ENCODE data around the gene OR10R2.
"Not testable (repeated sequence)": the region's sequence is repeated elsewhere in the genome, so short reads cannot be mapped to it uniquely, and the experiment has no call there.

Gene OR10R2, protein sequence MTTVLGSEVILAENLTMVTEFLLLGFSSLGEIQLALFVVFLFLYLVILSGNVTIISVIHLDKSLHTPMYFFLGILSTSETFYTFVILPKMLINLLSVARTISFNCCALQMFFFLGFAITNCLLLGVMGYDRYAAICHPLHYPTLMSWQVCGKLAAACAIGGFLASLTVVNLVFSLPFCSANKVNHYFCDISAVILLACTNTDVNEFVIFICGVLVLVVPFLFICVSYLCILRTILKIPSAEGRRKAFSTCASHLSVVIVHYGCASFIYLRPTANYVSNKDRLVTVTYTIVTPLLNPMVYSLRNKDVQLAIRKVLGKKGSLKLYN

DNA sequence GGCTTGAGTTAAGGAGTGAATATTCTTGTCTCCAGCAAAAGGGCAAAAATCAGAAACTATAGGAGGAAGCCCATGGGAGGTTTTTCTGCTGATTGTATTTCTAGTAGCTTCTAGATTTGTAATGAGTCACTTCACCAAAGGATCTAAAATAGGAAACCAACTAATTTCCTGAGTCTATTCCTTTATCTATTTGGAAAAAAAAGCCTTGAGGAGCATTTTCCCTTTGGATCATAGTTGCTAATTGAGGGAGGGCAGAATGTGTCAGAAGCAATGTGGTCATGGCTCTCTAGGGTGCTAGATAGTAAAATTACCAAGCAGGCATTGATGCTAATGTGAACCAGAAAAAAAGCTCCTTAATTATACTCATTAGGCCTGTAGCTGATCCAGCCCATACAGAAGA lies at the start of gene OR10R2:
OR10R2 (plus strand) TSS at position 301 of the 400 bp plus-strand sequence. CDS start 106 bp downstream, outside the sequence.
- DNase-seq: no peak

DNA sequence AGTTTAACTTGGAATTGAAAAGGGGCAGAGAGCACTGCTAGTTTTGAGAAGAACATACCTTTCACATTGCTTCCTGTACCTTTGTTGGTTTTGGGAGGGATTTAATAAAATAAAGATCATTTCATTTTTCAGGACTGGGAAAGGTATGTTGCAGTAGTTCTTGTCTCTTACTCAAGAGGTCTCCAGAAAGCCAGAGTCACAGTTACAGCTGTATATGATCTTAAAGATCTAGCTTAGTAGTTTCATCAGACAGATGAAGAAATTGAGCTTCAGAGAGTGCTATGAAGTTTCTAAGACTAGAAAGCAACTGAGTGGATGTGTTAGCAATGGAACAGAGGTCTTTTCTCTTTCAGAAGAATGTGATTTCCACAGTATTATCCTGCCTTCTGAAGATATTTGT lies 47.0 kb upstream of the OR10R2 start:
- no peak for DNase-seq

DNA sequence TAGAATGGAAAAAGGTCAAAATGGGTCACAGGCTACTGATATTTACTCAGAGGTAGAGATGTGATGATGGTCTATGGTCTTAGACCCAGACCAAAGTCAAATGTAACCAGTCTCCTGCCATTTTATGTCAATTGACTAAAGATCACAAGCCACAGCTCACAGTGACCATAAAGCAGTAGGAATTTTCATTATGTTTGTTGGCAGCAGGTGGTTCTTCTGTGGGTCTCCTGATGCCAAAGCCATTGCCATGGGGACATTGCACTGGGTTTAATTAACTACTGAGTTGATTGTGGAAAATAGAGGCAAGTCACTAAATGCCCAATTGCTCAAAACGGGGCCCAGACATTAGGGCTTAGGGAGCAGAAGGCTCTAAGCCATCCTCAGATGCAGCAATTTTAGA lies 45.9 kb upstream of the OR10R2 start, which contains the start of gene OR10K2:
OR10K2 (minus strand) TSS at position 101 of the 400 bp plus-strand sequence. CDS start 5,371 bp downstream, outside the sequence.
- DNase-seq: no peak

DNA sequence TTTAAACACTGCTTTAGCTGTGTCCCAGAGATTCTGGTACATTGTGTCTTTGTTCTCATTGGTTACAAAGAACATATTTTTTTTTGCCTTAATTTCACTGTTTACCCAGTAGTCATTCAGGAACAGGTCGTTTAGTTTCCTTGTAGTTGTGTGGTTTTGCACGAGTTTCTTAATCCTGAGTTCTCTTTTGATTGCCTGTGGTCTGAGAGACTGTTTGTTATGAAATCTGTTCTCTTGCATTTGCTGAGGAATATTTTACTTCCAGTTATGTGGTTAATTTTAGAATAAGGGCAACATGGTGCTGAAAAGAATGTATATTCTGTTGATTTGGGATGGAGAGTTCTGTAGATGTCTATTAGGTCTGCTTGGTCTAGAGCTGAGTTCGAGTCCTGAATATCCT lies 41.9 kb upstream of the OR10R2 start:
- not testable (repeated sequence) for DNase-seq

DNA sequence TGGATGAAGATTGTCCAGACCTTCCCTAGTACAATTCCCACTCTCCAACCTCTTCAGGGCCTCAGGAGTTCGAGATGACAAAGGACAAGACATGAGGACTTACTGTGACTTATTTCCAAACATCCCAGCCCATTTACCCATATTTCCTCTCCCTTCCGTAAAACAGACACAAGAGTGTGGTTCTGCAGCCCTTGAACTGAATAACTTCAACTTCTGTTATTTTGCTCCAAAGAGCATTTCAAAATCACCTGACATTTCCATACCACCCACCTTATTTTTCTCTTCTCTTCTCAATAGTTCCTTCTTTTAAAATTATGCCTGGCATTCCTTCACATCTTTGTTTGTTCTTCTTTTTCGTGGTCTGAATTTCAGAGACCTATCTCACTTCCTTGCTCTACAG lies 37.3 kb upstream of the OR10R2 start:
- DNase-seq: no peak

DNA sequence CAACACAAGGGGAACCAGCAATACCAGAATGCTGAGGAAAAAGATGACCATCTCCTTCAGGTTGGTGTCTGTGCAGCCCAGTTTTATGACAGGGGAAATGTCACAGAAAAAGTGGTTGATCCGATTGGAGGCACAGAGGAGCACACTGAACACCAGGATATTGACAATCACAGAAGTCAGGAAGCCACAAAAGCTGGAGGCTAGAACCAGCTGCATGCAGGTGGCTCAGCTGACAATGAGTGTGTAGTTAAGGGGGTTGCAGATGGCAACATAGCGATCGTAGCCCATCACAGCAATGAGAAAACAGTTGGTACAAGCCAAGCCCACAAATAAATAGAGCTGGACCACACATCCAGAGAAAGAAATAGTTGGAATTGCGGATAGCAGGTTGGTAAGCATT lies 26.6 kb upstream of the OR10R2 start:
- DNase-seq: no peak

DNA sequence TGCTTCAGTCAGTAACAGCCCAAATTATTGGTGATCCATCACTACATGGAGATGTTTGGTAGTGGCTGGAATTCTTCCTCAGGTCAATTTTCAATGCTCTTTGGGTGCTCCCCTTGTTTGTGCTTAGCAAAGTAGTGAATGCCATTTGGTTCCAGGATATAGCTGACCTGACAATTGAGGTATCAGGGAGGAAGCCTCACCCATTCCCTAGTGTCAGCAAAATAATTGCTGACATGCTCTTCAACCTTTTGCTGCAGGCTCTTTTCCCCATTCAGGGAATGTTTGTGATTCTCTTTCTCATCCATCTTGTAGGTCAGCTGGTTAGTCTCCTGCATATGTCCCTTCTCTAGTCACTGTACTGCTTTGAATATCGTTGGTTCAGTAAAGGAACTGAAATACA lies 17.5 kb upstream of the OR10R2 start:
- no peak for DNase-seq

DNA sequence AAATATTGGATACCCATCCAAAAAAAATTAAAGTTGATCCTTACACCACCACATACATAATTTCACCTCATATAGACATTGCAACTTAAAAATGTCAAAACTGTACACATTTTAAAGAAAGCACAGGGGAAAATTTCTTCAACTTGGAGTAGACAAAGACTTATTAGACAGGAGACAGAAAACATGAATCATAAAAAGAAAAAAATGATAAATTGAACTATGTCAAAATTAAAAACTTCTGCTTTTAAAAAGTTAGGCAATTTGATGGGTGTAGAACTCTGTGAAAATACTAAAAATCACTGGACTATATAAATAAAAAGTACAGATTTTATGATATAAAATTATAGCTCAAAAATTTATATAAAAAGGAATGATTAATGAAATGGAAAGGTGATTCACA lies 14.8 kb upstream of the OR10R2 start:
- no peak for DNase-seq

DNA sequence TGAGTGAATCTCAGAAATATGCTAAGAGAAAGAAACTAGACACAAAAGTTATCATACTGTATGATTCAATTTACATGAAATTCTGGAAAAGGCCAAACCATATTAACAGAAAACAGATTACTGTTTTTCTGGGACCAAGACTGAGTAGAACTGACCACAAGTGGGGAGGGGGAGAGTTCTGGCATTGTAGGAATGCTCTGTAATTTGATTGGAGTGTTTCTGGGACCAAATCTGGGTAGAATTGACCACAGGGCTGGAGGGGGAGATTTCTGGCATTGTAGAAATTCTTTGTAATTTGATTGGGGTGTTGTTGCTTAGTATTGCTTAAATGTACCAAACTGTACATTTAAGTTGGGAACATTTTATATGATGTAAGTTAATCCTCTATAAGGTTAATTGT lies 13.8 kb upstream of the OR10R2 start:
- no peak for DNase-seq

DNA sequence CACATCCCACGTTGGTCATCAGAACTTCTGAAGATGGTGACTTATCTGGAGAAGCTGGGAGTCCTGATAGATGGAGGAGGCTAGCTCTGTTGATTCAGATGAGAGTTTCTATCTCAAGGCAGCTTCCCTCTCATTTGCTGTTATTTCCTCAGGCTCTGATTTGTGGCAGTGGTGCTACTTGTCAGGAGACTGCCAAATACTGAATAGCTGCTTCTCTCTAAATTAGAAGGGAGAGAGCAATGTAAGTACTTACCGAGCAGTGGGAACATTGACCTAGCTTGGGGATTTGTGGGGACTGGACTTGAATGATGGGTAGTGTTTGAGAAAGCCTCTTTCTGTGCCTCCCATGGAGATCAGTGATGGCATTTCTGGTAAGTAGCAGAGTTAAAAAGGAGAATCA lies 10.5 kb upstream of the OR10R2 start, which contains the start of gene OR10K1:
OR10K1 (plus strand) TSS at position 301 of the 400 bp plus-strand sequence. CDS start 3,728 bp downstream, outside the sequence.
- DNase-seq: no peak

DNA sequence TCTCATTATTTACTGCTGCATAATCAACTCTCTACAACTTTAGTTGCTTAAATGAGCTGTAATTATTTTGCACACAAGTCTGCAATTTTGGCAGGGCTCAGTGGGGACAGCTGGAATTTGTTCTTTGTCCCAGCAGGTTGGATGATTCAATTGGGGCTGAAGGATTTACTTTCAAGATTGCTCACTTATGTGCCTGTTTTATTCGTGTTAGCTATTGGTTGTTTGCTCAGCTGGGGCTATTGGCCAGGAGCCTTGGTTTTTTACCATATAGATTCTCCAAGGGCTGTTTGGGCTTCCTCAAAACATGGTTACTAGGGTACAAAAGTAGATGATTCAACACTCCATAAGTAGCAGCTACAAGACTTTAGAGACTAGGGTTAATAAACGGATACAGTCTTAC lies 13.4 kb downstream of the OR10R2 start:
- DNase-seq: no peak

DNA sequence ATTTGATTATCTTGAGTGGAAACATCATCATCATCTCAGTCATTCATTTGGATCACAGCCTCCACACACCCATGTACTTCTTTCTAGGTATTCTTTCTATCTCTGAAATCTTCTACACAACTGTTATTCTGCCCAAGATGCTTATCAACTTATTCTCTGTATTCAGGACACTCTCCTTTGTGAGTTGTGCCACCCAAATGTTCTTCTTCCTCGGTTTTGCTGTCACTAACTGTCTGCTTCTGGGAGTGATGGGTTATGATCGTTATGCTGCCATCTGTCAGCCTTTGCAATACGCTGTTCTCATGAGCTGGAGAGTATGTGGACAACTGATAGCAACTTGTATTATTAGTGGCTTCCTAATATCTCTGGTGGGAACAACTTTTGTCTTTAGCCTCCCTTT lies 19.3 kb downstream of the OR10R2 start:
- no peak for DNase-seq

DNA sequence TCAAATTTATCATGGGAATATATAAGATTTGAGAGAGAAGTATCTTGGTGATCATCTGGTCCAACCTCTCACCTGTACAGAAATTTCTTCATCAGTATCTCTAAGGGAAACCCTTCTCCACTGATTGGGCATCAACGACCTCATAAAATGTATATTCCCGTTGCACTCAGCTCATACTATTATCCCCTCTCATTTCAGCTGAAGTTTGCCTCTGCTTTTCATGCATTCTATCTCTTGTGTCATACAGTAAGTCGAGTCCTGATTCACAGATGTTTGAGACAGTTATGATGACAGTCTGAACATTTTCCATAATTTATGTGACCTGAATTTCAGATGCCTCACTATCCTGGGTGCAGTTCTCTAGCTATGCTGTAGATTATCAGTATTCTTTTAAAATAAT lies 21.0 kb downstream of the OR10R2 start:
- DNase-seq: no peak

DNA sequence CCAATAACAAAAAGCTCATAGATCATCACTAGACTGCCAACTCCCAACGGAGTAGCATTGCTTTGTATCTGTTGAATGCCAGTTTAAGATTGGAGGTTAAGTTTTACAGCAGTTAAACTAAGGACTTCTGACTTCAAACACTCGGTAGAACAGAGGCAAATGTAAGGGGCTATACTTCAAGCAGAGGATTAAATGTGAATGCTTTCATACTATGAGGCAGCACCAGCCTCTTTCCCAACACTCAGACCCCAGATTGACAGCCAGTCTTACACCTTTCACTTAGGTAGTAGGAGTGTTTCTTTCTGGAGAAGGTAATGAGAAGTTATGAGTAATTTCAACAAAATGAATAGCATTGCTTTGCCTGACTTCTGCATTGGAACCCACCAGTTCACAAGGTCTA lies 22.8 kb downstream of the OR10R2 start:
- DNase-seq: no peak

DNA sequence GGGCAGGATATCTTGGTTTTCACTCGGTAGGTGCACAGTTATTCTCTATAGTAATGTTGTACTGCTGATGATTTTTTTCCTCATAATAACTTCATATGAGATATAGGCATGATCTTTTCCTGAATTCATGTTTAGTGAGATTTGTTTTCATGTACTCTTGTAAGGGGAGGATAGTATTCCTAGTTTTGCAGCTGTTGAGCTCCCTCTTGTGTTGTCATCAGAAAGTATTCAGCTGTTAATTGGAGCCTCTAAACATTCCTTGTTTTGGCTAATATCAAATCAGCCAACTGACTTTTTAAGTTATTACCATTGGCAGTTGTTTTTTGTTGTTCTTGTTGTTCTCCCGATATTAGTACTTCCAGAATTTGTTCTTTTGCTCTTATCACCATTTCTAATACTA lies 24.4 kb downstream of the OR10R2 start:
- no peak for DNase-seq

DNA sequence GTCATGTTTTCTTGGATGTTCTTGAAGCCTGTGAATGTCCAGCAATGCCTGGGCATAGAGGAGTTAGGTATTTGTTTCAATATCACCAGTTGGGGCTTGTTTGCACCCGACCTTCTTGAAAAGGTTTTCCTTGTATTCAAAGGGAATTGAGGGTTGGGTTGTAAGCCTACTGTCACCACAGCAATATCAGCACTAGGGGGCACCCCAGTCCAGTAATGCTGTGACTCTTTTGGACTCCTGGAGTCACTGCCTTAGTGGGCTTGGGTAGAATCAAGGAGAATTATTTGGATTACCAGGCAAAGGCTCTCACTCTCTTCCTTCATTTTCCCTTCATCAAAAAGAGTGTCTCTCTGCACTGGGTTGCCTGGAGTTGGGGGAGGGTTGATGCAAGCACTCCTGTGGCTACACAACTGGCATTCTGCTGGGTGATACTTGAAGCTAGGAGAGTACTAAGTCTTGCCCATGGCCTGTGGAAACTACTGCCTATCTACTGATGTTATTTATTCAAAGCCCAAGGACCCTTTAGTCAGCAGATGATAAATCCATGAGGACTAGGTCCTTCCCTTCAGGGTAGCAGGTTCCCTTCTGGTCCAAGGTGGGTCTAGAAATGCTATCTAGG lies 34.5 kb downstream of the OR10R2 start:
- no peak for DNase-seq

DNA sequence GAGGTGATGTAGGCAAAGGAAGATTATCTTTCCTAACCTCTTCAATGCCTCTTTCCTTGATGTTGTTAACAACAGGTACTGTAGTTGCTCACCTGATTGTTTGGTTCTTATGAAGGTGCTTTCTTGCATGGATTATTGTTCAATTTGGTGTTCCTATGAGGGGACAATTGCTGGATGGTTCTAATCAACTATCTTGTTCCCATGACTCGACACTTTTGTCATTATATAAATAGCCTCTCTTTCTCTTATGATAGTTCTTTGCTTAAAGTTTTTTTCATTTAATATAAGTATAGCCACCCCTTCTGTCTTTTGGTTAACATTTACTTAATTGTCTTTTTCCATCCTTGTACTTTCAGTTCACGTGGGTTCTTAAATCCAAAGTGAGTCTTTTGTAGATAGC lies 35.5 kb downstream of the OR10R2 start:
- no peak for DNase-seq

DNA sequence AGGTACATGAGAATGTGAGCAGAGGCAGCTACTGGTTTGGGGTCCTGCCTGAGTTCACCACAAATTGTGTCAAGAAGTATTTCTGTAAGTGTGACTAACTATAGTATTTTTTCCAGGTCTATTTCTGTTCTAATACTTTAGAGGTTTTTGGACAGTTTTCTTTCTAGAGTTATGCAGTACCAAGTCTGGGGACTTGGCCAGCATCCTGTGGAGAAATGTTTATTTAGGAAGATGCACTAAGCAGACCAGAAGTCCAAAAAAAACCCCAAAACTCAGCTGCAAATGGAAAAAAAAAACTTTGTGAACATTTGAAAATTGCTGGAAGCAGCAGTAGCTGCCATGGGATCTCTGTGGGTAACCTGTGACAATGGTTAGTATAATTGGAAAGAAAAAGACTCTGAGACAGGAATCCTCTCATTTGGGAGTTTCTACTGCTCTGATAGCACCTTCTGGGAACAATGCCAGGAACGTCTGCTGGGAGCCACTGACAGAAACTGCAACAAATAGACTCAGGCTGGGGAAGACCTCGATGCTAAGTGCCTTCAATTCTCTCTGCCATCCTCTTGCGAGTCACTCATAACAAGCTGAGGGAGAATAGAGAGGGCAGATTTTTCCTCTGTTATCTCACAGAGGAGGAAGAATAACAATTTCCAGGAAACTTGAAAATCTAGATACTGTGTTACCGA lies 37.6 kb downstream of the OR10R2 start:
- DNase-seq: no peak

DNA sequence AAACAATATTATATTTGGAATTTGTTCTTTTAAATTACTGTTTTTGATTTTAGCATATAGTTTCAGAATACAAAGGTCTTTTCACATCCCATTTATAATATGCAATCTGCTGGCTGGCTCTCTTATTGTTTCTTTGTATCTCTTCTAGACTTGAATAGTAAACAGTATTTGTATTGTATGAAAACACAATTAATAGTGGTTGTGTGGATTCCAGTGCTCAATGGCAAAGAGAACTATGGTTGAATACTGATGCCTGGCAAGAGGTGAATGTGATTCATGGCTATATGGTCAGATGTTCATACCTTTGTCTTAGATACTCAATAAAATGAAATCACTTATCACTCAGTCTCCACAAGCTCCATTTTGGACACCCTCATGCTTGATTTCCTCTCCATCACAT lies 44.9 kb downstream of the OR10R2 start:
- no peak for DNase-seq

DNA sequence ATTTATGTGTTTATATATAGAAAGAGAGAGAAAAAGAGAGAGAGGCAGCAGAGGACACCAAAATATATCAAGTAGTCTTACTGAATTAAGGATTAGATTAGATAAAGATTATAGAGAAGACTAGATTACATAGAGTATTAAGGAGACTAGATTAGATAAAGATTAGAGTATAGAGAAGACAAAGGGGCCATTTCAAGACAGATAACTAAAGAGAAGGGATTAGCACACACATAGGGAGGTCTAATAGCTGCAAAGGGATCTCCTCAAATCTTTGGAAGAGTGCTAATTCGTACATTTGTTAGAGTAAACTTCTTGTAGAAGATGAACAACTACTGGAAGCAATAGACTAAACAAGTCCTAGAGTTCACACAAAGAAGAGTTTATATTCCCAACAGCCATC lies 48.0 kb downstream of the OR10R2 start:
- no peak for DNase-seq

DNA sequence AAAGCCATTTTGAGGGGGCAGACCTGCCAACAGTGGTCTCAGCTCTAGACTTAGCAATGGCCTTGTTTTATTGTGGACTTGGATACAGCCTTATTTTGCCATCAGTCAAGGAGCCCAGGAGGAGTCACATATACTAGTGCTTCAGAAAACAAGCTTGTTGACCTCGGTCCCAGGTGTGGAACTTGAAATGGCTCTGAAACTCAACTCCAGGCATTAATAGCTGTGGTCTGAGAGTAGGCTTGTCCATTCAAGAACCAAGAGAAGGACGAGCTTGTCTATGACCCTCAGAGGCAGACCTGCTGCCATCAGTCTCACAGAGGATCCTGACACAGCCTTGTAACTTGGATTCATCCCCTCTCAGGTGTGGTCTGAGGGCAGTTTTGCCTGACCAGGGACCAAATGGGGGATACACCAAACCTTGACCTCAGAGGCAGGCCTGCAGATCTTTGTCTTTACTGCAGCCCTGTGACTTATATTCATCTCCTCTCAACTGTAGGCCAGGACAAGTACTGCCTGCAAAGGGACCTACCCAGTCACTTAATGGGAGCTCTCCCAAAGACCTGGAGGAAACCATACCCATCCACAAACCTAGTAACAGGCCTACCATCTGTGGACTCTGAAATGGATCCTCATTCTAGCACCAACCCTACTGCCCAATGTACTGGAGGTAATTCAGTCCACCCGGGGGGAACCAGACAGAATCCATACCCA lies 49.1 kb downstream of the OR10R2 start:
- DNase-seq: no peak

DNA sequence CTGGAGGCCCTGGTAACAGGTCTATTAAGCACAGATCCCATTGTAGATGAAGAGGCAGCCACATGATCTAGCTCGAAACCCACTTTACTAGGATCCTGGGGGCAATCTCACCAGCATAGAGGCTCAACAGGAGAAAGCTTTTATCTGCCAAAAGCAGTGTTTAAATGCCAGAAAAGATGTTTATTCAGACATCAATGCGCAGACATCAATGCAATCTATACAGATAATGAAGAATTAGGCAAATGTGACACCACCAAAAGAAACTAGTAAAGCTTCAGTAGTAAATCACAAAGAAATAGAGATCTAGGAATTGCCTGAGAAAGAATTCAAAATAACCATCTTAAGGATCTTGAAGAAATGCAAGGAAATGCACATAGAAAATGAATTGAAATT lies 49.6 kb downstream of the OR10R2 start:
- no peak for DNase-seq

DNA sequence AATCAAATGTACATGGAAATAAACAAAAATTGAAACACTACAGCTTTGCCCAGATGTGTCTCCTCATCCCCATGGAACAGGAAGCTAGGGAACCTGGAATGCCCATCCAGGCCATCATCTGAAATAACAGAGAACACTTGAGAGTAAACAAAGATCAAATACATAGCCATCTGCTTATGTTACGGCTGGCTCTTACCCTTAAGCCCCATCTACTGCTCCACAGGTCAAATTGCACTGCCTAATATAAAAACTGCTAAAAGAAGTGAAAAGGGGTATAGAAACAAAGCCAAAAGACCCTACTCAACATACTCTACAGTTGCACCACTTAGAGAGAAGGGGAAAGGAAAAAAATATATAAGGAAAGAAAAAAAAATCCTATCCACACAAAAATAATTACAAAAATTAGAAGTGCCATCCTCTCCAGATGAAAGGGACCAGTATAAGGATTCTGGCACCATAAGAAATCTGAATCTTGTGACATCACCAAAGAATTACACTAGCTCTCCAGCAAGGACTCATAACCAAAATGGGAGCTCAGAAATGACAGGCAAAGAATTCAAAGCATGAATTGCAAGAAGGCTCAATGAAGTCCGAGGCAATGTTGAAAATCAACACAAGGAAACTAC lies 55.3 kb downstream of the OR10R2 start:
- DNase-seq: no peak

Data from activated effector memory CD4-positive, alpha-beta T cell treated with Interleukin-2 at 50 U/mL for 16 hours (primary cell).